PC-9 (cell line): ENCODE measurements around the gene MSI2. TPM values are rescaled to one million over a fixed set of nuclear protein-coding genes. Genes with fewer than 3 reads are reported as not detected.

Experiments used
- BruUV-seq: library from RNA; stranded (reverse); fragments of 400-500 nt; replicated peaks from 2 replicates; lab custom pipeline; 2021; lab: Mats Ljungman, UMichigan
- CTCF ChIA-PET: fragments of 300-600 bp; sonication (Branson Sonifier 250); formaldehyde crosslinking; loops from one replicate; lab custom pipeline; 2022; ENCODE audit warnings: antibody characterized with exemption; lab: Charles Lee
- POLR2A ChIA-PET: fragments of 300-600 bp; sonication (Branson Sonifier 250); formaldehyde crosslinking; loops from one replicate; lab custom pipeline; 2022; ENCODE audit warnings: antibody characterized with exemption; ENCODE audit not compliant: unreplicated experiment; lab: Charles Lee
- DNase-seq, 2 experiments: peaks; one replicate each; pipeline versions ENCODE4 v3.0.0 to v3.0.0-alpha.2; 2015 to 2022; ENCODE audit warnings: mixed read lengths in 1 of 2
- H2AFZ ChIP-seq: fragments of 200-600 bp; sonication (generic); 2 replicates; pipeline ENCODE4 v1.8.1; 2017; ENCODE audit warnings: antibody characterized with exemption
- H3F3A ChIP-seq: fragments of 200-600 bp; sonication (generic); 2 replicates; pipeline ENCODE4 v1.8.1; 2017; ENCODE audit warnings: antibody characterized with exemption, mild to moderate bottlenecking, low read depth; ENCODE audit not compliant: insufficient read depth
- H3K27ac ChIP-seq: fragments of 200-600 bp; sonication (generic); 2 replicates; pipeline ENCODE4 v1.6.1; 2016; ENCODE audit warnings: mixed run types
- H3K27me3 ChIP-seq: fragments of 200-600 bp; sonication (generic); 2 replicates; pipeline ENCODE4 v1.6.1; 2016; ENCODE audit warnings: low read depth, mixed run types; ENCODE audit not compliant: insufficient read depth
- H3K36me3 ChIP-seq: fragments of 200-600 bp; sonication (generic); 2 replicates; pipeline ENCODE4 v1.6.1; 2016; ENCODE audit warnings: low read depth, mixed run types
- H3K4me1 ChIP-seq: fragments of 200-600 bp; sonication (generic); replicated peaks from 2 replicates; pipeline ENCODE4 v1.6.1; 2016; ENCODE audit warnings: mixed run types; ENCODE audit not compliant: insufficient read depth
- H3K4me2 ChIP-seq: fragments of 200-600 bp; sonication (generic); 2 replicates; pipeline ENCODE4 v1.6.1; 2017; ENCODE audit warnings: mixed run types
- H3K4me3 ChIP-seq: fragments of 200-600 bp; sonication (generic); 2 replicates; pipeline ENCODE4 v1.6.1; 2016; ENCODE audit warnings: mixed run types
- H3K79me2 ChIP-seq: fragments of 200-600 bp; sonication (generic); 2 replicates; pipeline ENCODE4 v1.6.1; 2017; ENCODE audit warnings: low read depth, mixed run types
- H3K9me2 ChIP-seq: fragments of 200-600 bp; sonication (generic); 2 replicates; pipeline ENCODE4 v1.8.1; 2017; ENCODE audit warnings: mild to moderate bottlenecking; ENCODE audit not compliant: insufficient read depth
- H3K9me3 ChIP-seq: fragments of 200-600 bp; sonication (generic); 2 replicates; pipeline ENCODE4 v1.8.1; 2016; ENCODE audit warnings: low read depth; ENCODE audit not compliant: insufficient read depth
- H4K20me1 ChIP-seq: fragments of 200-600 bp; sonication (generic); 2 replicates; pipeline ENCODE4 v1.8.1; 2017; ENCODE audit not compliant: insufficient read depth
- CTCF ChIP-seq: fragments of 200-600 bp; sonication (generic); conservative IDR thresholded peaks from 2 replicates; pipeline ENCODE4 v1.6.1; 2017; ENCODE audit warnings: mixed run types, antibody characterized with exemption, mild to moderate bottlenecking, moderate library complexity
- EZH2 ChIP-seq: fragments of 200-600 bp; sonication (generic); IDR thresholded peaks from 2 replicates; pipeline ENCODE4 v1.8.0; 2017; ENCODE audit warnings: antibody characterized with exemption, low read depth
- intact Hi-C: fragments of 100-400 bp; cut with micrococcal nuclease; formaldehyde crosslinking; loops from one replicate; pipeline ENCODE4 v1.10.0; 2022; ENCODE audit not compliant: unreplicated experiment
- total RNA-seq: library from RNA; stranded (reverse); gene quantifications from 2 replicates; pipeline ENCODE4 v1.2.3, GENCODE V29; 2021

MSI2 gene
- total RNA-seq, 1 experiment from 2014 or later: 15.7 TPM

- no peak for DNase-seq
- TF ChIP-seq EZH2: no peak
- TF ChIP-seq CTCF: no peak
- H3K4me1 ChIP-seq: no peaks in the 10 kb centered on the region
- no peaks in the 10 kb centered on the region; the same call in 1 of the 2 replicates for H4K20me1 ChIP-seq
- no peaks in the 10 kb centered on the region for H3K9me3 ChIP-seq
- BruUV-seq: no TSS peak
- H3K79me2 ChIP-seq: no peaks in the 10 kb centered on the region
- H3K27me3 ChIP-seq: peaks cover 33% of the 10 kb centered on the region
- no peaks in the 10 kb centered on the region for H3F3A ChIP-seq
- H3K4me3 ChIP-seq: no peak overlapping the region
- H2AFZ ChIP-seq: no peak overlapping the region
- intact Hi-C loops: no loop called here
- CTCF ChIA-PET: no interaction called here
- no peaks in the 10 kb centered on the region for H3K36me3 ChIP-seq
- H3K27ac ChIP-seq: no peak overlapping the region
- H3K9me2 ChIP-seq: no peaks in the 10 kb centered on the region
- POLR2A ChIA-PET: interaction anchor here (0.7 kb wide), 1 partner anchor 135 kb away, joined by 3 read pairs; no protein-coding TSS in a partner anchor
- H3K4me2 ChIP-seq: no peak overlapping the region
Observed at GRCh38 chr17:57466017-57466471, 209.7 kb downstream of the MSI2 start.

- Histone ChIP-seq H3K9me3 (no peaks in the 10 kb centered on the region), H3K79me2 (no peaks in the 10 kb centered on the region), H2AFZ (no peak overlapping the region), H4K20me1 (no peaks in the 10 kb centered on the region; the same call in 1 of the 2 replicates), H3K9me2 (no peaks in the 10 kb centered on the region), H3K4me3 (no peak overlapping the region), H3K36me3 (no peaks in the 10 kb centered on the region), H3K27ac (no peak overlapping the region), H3F3A (no peaks in the 10 kb centered on the region), H3K4me2 (no peak overlapping the region), H3K27me3 (peaks cover 28% of the 10 kb centered on the region), H3K4me1 (no peaks in the 10 kb centered on the region)
- DNase-seq: no peak
- intact Hi-C loops: no loop called here
- BruUV-seq: no TSS peak
- POLR2A ChIA-PET: interaction anchor here (0.7 kb wide), 1 partner anchor 134 kb away, joined by 3 read pairs; no protein-coding TSS in a partner anchor
- CTCF ChIA-PET: no interaction called here
- no peak for TF ChIP-seq CTCF
- no peak for TF ChIP-seq EZH2
Observed at GRCh38 chr17:57466521-57466920, 210.2 kb downstream of the MSI2 start.

GRCh38 chr17:57467226-57467625, 210.9 kb downstream of the MSI2 start:
- no peaks in the 10 kb centered on the region for H3K79me2 ChIP-seq
- CTCF ChIA-PET: no interaction called here

More at GRCh38 chr17:57467226-57467625, 210.9 kb downstream of the MSI2 start:
- no peaks in the 10 kb centered on the region for H3K36me3 ChIP-seq
- no peak overlapping the region for H2AFZ ChIP-seq
- no peaks in the 10 kb centered on the region for H3K4me1 ChIP-seq
- TF ChIP-seq CTCF (no peak), EZH2 (no peak)
- H3K27ac ChIP-seq: no peak overlapping the region
- DNase-seq: no peak
- no peaks in the 10 kb centered on the region; the same call in 1 of the 2 replicates for H4K20me1 ChIP-seq
- H3F3A ChIP-seq: no peaks in the 10 kb centered on the region
- no peak overlapping the region for H3K4me3 ChIP-seq
- H3K4me2 ChIP-seq: no peak overlapping the region
- H3K9me2 ChIP-seq: no peaks in the 10 kb centered on the region
- intact Hi-C loops: no loop called here
- BruUV-seq: no TSS peak
- POLR2A ChIA-PET: no interaction called here
- H3K9me3 ChIP-seq: no peaks in the 10 kb centered on the region
- peaks cover 25% of the 10 kb centered on the region for H3K27me3 ChIP-seq
